ENCODE measurements around the gene MTMR11. TPM values are rescaled to one million over a fixed set of nuclear protein-coding genes. Genes with fewer than 3 reads are reported as not detected.

MTMR11 gene
- total and polyA plus RNA-seq, 11 donors = 1.6 to 4.5 (median 2.1) TPM

- no peaks in the 10 kb centered on the region for H3K9me3 ChIP-seq
Measured at GRCh38 chr1:149978547-149979023, 41.9 kb upstream of the MTMR11 start.

GRCh38 chr1:149977345-149977744 is 40.7 kb upstream of the MTMR11 start:
- H3K27me3 ChIP-seq = peaks cover 0 to 29% (median 0%) of the 10 kb centered on the region in 9 donors
- intact Hi-C loops (cut with DNase I) = no loop called here
- peaks cover 0 to 21% (median 6%) of the 10 kb centered on the region in 12 donors for H3K4me1 ChIP-seq
- H3K27ac ChIP-seq = no peak overlapping the region
- TF ChIP-seq CTCF (IDR thresholded peaks at IDR 0.05) (no peak), POLR2A (IDR thresholded peaks at IDR 0.05) (no peak)
- 69 to 84% (median 73%) methylated on average over 3 of the region's 3 CpGs for WGBS, 4 donors
- no peak overlapping the region for H3K4me3 ChIP-seq
- no peak for DNase-seq
- no peak for ATAC-seq
- peaks cover 0 to 53% (median 46%) of the 10 kb centered on the region in 9 donors for H3K36me3 ChIP-seq
- no peaks in the 10 kb centered on the region for H3K9me3 ChIP-seq

More at GRCh38 chr1:149978547-149979023, 41.9 kb upstream of the MTMR11 start:
- WGBS, 4 donors = 21 to 35% (median 28%) methylated on average over 1 of the region's 1 CpG
- intact Hi-C loops (cut with DNase I) = no loop called here
- peaks cover 0 to 40% (median 34%) of the 10 kb centered on the region in 9 donors for H3K36me3 ChIP-seq
- no peak for DNase-seq
- H3K4me1 ChIP-seq = peaks cover 0 to 23% (median 6%) of the 10 kb centered on the region in 12 donors
- no peak for ATAC-seq
- no peak overlapping the region for H3K4me3 ChIP-seq
- TF ChIP-seq POLR2A (IDR thresholded peaks at IDR 0.05) = no peak
- no peak for TF ChIP-seq CTCF (IDR thresholded peaks at IDR 0.05)
- H3K27me3 ChIP-seq = peaks cover 0 to 29% (median 0%) of the 10 kb centered on the region in 9 donors
- H3K27ac ChIP-seq = peak overlapping the region in 1 of 12 donors; percentile 14

- no peak overlapping the region for H3K27ac ChIP-seq
- no peaks in the 10 kb centered on the region for H3K9me3 ChIP-seq
- H3K27me3 ChIP-seq = peaks cover 0 to 3% (median 0%) of the 10 kb centered on the region in 9 donors
- ATAC-seq = no peak
- DNase-seq = no peak
- H3K4me1 ChIP-seq = peaks cover 0 to under 1% (median 0%) of the 10 kb centered on the region in 12 donors
- intact Hi-C loops (cut with DNase I) = no loop called here
- TF ChIP-seq POLR2A (IDR thresholded peaks at IDR 0.05) = no peak
- no peak for TF ChIP-seq CTCF (IDR thresholded peaks at IDR 0.05)
- H3K36me3 ChIP-seq = peaks cover 0 to 97% (median 82%) of the 10 kb centered on the region in 9 donors
- H3K4me3 ChIP-seq = no peak overlapping the region
- 92 to 99% (median 97%) methylated on average over 2 of the region's 2 CpGs for WGBS, 4 donors
Measured at GRCh38 chr1:149972547-149972946, 35.9 kb upstream of the MTMR11 start.

- H3K27ac ChIP-seq = no peak overlapping the region
- no peak overlapping the region for H3K4me3 ChIP-seq
- H3K27me3 ChIP-seq = peaks cover 0 to 9% (median 0%) of the 10 kb centered on the region in 9 donors
- peaks cover 0 to 15% (median 0%) of the 10 kb centered on the region in 12 donors for H3K4me1 ChIP-seq
- no peaks in the 10 kb centered on the region for H3K9me3 ChIP-seq
- intact Hi-C loops (cut with DNase I) = loop anchor here in 1 of 10 donors (10.0 kb wide), 1 partner anchor 197 kb away; no protein-coding TSS in a partner anchor
- peaks cover 0 to 100% (median 81%) of the 10 kb centered on the region in 9 donors for H3K36me3 ChIP-seq
- DNase-seq = no peak
- no peak for TF ChIP-seq POLR2A (IDR thresholded peaks at IDR 0.05)
- TF ChIP-seq CTCF (IDR thresholded peaks at IDR 0.05) = no peak
- no peak for ATAC-seq
Measured at GRCh38 chr1:149967646-149968045, 31.0 kb upstream of the MTMR11 start.

Data from heart left ventricle (tissue), 16 donors.